GM12891 (cell line): ENCODE results near the gene PRKCA.

ENCODE experiments used
- DNase-seq: peaks from one replicate; pipeline ENCODE4 v3.0.0; 2011; ENCODE audit warnings: low spot score; ENCODE audit not compliant: insufficient read length
- FAIRE-seq: peaks from 2 replicates; lab custom pipeline; 2011; peaks lifted over from hg19 to GRCh38; lab: Jason Lieb, UNC
- PAX5 ChIP-seq: IDR thresholded peaks from 2 replicates; pipeline ENCODE4 v1.6.1; 2011; ENCODE audit warnings: low read length, moderate library complexity, mild to moderate bottlenecking; ENCODE audit not compliant: insufficient read depth, severe bottlenecking
- POLR2A ChIP-seq: IDR thresholded peaks from 2 replicates; pipeline ENCODE4 v1.6.1; 2011; ENCODE audit warnings: low read depth, low read length, control low read depth
- POLR2AphosphoS5 ChIP-seq: IDR thresholded peaks from 2 replicates; pipeline ENCODE4 v1.6.1; 2011; ENCODE audit warnings: low read depth, low read length, control low read depth
- POU2F2 ChIP-seq: IDR thresholded peaks from 2 replicates; pipeline ENCODE4 v1.6.1; 2011; ENCODE audit warnings: low read depth, mild to moderate bottlenecking, control low read depth, low read length, moderate library complexity
- SPI1 ChIP-seq: IDR thresholded peaks from 2 replicates; pipeline ENCODE4 v1.6.1; 2011; ENCODE audit warnings: low read depth, low read length, control low read depth
- TAF1 ChIP-seq: IDR thresholded peaks from 2 replicates; pipeline ENCODE4 v1.6.1; 2011; ENCODE audit warnings: low read depth, low read length, control low read depth

Gene PRKCA

GRCh38 chr17:66734186-66734943 lies 432.0 kb downstream of the PRKCA start:
- no peak for TF ChIP-seq PAX5
- TF ChIP-seq SPI1, result no peak
- no peak for TF ChIP-seq POU2F2
- TF ChIP-seq TAF1, result no peak
- no peak for TF ChIP-seq POLR2A
- TF ChIP-seq POLR2AphosphoS5, result no peak
- FAIRE-seq, result no peak
- no peak for DNase-seq

DNA sequence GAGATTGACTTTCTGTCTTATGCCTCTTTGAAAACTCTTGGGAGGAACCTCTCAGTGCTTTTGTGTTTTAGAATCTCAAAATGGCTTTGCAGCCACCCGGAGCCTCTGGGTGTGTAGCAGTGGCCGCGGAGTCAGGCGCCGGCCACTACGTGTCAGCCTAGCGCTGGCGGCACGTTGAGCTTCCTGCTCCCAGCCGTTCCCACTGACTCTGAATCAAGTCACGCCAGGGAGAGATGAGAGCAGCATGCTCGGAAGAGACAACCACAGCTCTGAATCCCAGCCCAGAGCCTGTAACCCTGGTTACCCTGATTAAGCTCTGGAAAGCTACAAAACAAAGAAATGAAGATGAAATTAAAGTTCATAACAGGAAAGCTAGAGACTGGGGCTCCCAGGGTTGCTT lies 435.1 kb downstream of the PRKCA start:
- DNase-seq, result no peak
- FAIRE-seq, result no peak

DNA sequence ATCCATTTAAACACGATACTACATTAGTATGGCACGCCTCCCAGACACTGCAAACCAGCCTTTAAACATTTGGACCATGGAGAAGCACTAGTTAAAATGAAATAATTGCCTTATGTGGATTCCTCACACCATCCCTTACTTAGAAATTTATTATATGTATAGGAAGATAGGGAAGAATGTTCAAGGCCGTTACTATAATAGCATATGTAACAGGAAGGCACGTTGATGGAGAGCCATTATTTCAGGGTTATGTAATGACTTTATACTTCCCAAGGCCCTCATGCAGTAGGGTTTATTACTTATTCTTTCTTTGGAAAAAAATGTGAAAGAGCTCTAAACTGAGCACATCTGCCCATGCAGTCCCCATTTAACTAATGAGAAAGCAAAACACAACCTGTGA lies 435.9 kb downstream of the PRKCA start:
- FAIRE-seq, result no peak
- no peak for TF ChIP-seq TAF1
- TF ChIP-seq SPI1, result no peak
- TF ChIP-seq POLR2AphosphoS5, result no peak
- no peak for TF ChIP-seq POLR2A
- DNase-seq, result no peak

More for the DNA sequence above, 435.1 kb downstream of the PRKCA start:
- TF ChIP-seq POLR2A (no peak), TAF1 (no peak), PAX5 (no peak)

- FAIRE-seq (no peak), DNase-seq (no peak)
- TF ChIP-seq PAX5, result no peak
- TF ChIP-seq POLR2AphosphoS5, result no peak
- TF ChIP-seq SPI1, result no peak
- TF ChIP-seq POU2F2, result no peak
- no peak for TF ChIP-seq POLR2A
- no peak for TF ChIP-seq TAF1
Measured at GRCh38 chr17:66739553-66739952, 437.1 kb downstream of the PRKCA start.

- TF ChIP-seq POLR2AphosphoS5 (no peak), POU2F2 (no peak), POLR2A (no peak), TAF1 (no peak), SPI1 (no peak), PAX5 (no peak)
- DNase-seq, result no peak
- no peak for FAIRE-seq
Measured at GRCh38 chr17:66740226-66740625, 437.8 kb downstream of the PRKCA start.

- DNase-seq (no peak), FAIRE-seq (no peak)
- no peak for TF ChIP-seq TAF1
- TF ChIP-seq POLR2AphosphoS5, result no peak
- TF ChIP-seq POU2F2, result no peak
Measured at GRCh38 chr17:66743511-66743910, 441.1 kb downstream of the PRKCA start.

- FAIRE-seq, result no peak
- TF ChIP-seq PAX5, result no peak
- no peak for DNase-seq
Measured at GRCh38 chr17:66746736-66747135, 444.3 kb downstream of the PRKCA start.

DNA sequence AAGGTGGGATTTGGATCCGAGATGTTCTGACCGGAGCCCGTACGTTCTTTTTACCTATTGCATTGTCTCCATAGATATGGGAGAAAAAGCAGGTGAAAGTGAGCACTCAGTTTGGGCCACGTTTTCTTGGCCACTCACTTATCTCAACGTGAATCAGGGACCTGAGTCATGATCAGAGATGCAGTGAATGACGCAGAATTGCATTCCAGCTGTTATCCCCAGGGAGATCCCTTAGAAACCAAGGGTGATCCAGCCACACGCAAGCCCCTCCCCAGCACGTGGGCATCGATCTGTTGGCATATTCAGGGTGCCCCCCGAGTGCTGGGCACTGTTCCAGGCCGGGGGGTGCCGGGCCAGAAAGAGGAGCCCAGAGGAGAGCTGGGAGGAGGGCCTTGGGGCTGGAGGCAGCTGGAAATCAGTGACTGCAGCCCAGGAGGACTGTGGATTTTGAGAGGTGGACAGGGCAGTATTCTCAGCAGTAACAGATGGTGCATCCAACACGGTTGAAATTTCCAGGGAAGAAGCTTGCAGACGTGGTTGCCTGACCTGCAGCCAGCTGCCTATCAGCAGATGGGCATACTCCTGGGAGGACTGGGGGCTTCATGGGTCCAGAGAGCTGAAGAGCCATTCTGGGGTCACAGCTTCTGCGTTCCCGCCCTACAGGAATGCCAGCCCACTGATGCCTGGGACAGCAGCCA lies 445.3 kb downstream of the PRKCA start:
- TF ChIP-seq POU2F2, result no peak
- TF ChIP-seq SPI1, result no peak
- no peak for TF ChIP-seq POLR2AphosphoS5
- no peak for TF ChIP-seq PAX5
- TF ChIP-seq TAF1, result no peak
- no peak for TF ChIP-seq POLR2A
- no peak for DNase-seq
- FAIRE-seq, result no peak

DNA sequence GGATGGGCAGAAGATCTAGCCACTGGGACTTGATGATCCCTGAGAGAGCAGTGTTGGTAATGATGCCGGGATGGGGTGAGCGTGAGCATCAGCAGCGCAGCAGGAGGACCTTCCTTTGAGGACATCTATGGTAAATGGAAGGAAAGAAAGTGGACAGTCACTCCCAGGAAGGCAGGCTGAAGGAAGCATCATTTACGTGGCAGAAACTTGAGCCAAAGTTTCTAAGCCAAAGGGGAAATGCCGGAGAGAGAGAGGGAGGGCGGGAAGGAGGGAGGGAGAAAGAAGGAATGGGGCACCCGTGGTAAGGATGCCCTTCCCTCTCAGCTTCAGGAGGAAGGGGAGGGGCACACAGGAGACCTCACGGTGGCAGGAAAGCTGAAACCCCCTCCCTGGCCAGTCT lies 446.2 kb downstream of the PRKCA start:
- TF ChIP-seq TAF1 (no peak), SPI1 (no peak), PAX5 (no peak), POLR2A (no peak), POLR2AphosphoS5 (no peak), POU2F2 (no peak)
- DNase-seq (no peak), FAIRE-seq (no peak)

- TF ChIP-seq PAX5, result no peak
- TF ChIP-seq POLR2A, result no peak
- TF ChIP-seq SPI1, result no peak
- TF ChIP-seq POLR2AphosphoS5, result no peak
- no peak for TF ChIP-seq POU2F2
- TF ChIP-seq TAF1, result no peak
- DNase-seq, result no peak
- FAIRE-seq, result no peak
Measured at GRCh38 chr17:66749217-66749832, 446.9 kb downstream of the PRKCA start.

DNA sequence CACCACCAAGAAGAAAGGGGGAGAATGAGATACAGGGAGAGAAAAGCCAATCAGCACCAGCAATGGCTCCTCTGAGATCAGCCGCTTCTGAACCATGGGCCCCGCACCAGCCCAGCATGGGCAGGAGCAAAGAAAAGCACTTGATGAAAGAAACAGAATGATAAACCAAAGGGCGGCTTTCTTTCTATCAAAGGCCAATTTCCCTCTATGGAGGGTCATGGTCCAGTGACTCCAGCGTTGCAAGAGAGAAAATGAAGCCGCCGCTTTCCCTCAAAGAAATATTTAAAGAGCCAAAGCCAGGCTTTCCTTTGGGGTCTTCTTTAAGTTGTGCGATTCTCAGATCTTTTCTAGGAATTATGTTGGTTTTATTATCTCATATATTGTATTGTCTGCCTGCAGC lies 447.7 kb downstream of the PRKCA start:
- TF ChIP-seq POLR2AphosphoS5 (no peak), TAF1 (no peak), POLR2A (no peak), POU2F2 (no peak), SPI1 (no peak), PAX5 (no peak)
- DNase-seq (no peak), FAIRE-seq (no peak)
